PC-3 (cell line): ENCODE data around the gene TRAF3IP3.

ENCODE experiments used
- CTCF ChIP-seq: fragments of 300-600 bp; sonication (generic); conservative IDR thresholded peaks from 2 replicates; pipeline ENCODE4 v1.5.1; 2017; ENCODE audit warnings: antibody characterized with exemption, low read depth, mild to moderate bottlenecking, low read length
- EZH2 ChIP-seq: fragments of 300-600 bp; sonication (generic); IDR thresholded peaks from one replicate; pipeline ENCODE4 v1.6.1; 2017; ENCODE audit warnings: antibody characterized with exemption, mild to moderate bottlenecking, low read length; ENCODE audit not compliant: unreplicated experiment
- EZH2phosphoT487 ChIP-seq: fragments of 300-600 bp; sonication (generic); IDR thresholded peaks from 2 replicates; pipeline ENCODE4 v1.6.1; 2018; ENCODE audit warnings: mild to moderate bottlenecking, antibody characterized with exemption, low read length, borderline replicate concordance

DNA sequence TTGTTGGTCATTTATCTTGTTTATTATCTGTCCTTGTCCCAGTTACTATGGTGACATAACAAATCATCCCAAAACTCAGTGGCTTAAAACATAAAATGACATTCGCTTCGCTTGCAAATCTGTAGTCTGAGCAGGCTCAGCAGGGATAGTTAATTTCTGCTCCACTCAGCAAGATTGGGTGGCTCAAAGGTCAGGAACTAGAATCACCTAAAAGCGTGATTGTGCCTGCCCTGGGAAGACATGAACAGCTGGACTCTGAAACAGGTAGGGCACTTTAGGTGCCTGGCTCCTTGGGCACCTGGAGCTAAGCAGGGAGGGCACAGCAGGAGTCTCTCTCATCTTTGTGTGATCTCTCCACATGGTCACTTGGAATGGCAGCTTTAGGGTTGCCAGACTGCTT, 14.7 kb upstream of the TRAF3IP3 start:
- TF ChIP-seq CTCF: no peak
- TF ChIP-seq EZH2: no peak
- TF ChIP-seq EZH2phosphoT487: no peak
